ENCODE results near the gene ACER3.

Gene ACER3

DNA sequence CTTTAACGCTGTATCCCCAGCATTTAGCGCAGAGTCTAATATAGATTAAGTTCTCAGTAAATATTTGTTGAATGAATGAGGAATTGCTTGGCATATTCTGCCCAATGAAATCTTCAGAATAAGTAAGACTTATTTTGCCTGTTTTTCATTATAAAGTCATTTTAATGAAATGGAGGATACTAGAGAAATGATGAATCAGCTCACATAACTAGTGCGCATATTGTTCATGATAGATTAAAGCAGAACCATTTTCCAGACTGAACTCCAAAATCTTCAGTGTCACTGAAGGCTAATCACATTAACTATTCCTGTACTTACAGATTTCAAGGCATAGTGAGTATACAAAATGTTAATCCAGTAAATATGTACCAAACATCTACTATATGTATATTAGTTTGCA is 29.6 kb downstream of the ACER3 start:
- TF ChIP-seq, protein P1, sequence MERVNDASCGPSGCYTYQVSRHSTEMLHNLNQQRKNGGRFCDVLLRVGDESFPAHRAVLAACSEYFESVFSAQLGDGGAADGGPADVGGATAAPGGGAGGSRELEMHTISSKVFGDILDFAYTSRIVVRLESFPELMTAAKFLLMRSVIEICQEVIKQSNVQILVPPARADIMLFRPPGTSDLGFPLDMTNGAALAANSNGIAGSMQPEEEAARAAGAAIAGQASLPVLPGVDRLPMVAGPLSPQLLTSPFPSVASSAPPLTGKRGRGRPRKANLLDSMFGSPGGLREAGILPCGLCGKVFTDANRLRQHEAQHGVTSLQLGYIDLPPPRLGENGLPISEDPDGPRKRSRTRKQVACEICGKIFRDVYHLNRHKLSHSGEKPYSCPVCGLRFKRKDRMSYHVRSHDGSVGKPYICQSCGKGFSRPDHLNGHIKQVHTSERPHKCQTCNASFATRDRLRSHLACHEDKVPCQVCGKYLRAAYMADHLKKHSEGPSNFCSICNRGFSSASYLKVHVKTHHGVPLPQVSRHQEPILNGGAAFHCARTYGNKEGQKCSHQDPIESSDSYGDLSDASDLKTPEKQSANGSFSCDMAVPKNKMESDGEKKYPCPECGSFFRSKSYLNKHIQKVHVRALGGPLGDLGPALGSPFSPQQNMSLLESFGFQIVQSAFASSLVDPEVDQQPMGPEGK (CRISPR knock-in tag; IDR thresholded peaks at IDR 0.05; ENCODE audit: borderline replicate concordance) = no peak
- TF ChIP-seq, protein P2, sequence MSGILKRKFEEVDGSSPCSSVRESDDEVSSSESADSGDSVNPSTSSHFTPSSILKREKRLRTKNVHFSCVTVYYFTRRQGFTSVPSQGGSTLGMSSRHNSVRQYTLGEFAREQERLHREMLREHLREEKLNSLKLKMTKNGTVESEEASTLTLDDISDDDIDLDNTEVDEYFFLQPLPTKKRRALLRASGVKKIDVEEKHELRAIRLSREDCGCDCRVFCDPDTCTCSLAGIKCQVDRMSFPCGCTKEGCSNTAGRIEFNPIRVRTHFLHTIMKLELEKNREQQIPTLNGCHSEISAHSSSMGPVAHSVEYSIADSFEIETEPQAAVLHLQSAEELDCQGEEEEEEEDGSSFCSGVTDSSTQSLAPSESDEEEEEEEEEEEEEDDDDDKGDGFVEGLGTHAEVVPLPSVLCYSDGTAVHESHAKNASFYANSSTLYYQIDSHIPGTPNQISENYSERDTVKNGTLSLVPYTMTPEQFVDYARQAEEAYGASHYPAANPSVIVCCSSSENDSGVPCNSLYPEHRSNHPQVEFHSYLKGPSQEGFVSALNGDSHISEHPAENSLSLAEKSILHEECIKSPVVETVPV (CRISPR knock-in tag; IDR thresholded peaks at IDR 0.05) = no peak
- TF ChIP-seq TSHZ2 (CRISPR knock-in tag; IDR thresholded peaks at IDR 0.05) = no peak
- TF ChIP-seq ZFP3 (CRISPR knock-in tag; IDR thresholded peaks at IDR 0.05) = no peak
- no peak for TF ChIP-seq TCF4 (CRISPR knock-in tag; IDR thresholded peaks at IDR 0.05; ENCODE audit: borderline replicate concordance)
- TF ChIP-seq ZC3H10 (CRISPR knock-in tag; IDR thresholded peaks at IDR 0.05) = no peak
- TF ChIP-seq PPARA (CRISPR knock-in tag; IDR thresholded peaks at IDR 0.05; ENCODE audit: borderline replicate concordance) = no peak
- TF ChIP-seq ISL1 (CRISPR knock-in tag; IDR thresholded peaks at IDR 0.05) = no peak
- TF ChIP-seq ZNF565 (CRISPR knock-in tag; conservative IDR thresholded peaks at IDR 0.05; ENCODE audit: low read depth) = no peak
- no peak for TF ChIP-seq OSR1 (CRISPR knock-in tag; IDR thresholded peaks at IDR 0.05)
- TF ChIP-seq ZNF8 (CRISPR knock-in tag; IDR thresholded peaks at IDR 0.05) = no peak
- no peak for TF ChIP-seq BACH2 (CRISPR knock-in tag; IDR thresholded peaks at IDR 0.05; ENCODE audit: borderline replicate concordance)
- no peak for TF ChIP-seq TOX (CRISPR knock-in tag; IDR thresholded peaks at IDR 0.05; ENCODE audit: borderline replicate concordance)
- no peak for TF ChIP-seq ARNTL (CRISPR knock-in tag; IDR thresholded peaks at IDR 0.05; ENCODE audit: borderline replicate concordance, low read depth)

DNA sequence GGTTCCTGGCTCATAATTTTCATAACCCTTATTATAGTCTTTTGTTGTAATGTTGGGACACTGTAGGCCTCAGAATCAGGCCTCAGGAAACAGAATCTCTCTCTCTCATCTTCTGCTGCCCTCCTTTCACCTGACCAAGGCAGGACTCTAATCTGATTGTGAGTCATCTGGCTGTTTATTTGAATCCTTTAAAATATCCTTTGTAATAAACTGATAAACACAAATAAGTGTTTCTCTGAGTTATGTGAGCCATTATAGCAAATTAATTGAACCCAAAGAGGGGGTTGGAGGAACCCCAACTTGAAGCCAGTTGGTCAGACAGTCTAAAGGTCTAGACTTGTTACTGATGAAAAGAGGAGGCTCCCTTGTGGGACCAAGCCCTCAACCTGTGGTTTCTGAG is 30.6 kb downstream of the ACER3 start:
- TF ChIP-seq TCF4 (CRISPR knock-in tag; IDR thresholded peaks at IDR 0.05; ENCODE audit: borderline replicate concordance) = no peak
- no peak for TF ChIP-seq RARB (CRISPR knock-in tag; IDR thresholded peaks at IDR 0.05)
- no peak for ATAC-seq

More for the DNA sequence above, 29.6 kb downstream of the ACER3 start:
- no peak; the same call in 2 of the 3 replicates for ATAC-seq

GRCh38 chr11:76891793-76892192 is 31.1 kb downstream of the ACER3 start:
- TF ChIP-seq, protein P2 (CRISPR knock-in tag; IDR thresholded peaks at IDR 0.05) = no peak
- no peak for TF ChIP-seq TOX (CRISPR knock-in tag; IDR thresholded peaks at IDR 0.05; ENCODE audit: borderline replicate concordance)
- TF ChIP-seq BACH2 (CRISPR knock-in tag; IDR thresholded peaks at IDR 0.05; ENCODE audit: borderline replicate concordance) = no peak
- no peak for TF ChIP-seq CSDC2 (CRISPR knock-in tag; IDR thresholded peaks at IDR 0.05)
- TF ChIP-seq, protein P3, sequence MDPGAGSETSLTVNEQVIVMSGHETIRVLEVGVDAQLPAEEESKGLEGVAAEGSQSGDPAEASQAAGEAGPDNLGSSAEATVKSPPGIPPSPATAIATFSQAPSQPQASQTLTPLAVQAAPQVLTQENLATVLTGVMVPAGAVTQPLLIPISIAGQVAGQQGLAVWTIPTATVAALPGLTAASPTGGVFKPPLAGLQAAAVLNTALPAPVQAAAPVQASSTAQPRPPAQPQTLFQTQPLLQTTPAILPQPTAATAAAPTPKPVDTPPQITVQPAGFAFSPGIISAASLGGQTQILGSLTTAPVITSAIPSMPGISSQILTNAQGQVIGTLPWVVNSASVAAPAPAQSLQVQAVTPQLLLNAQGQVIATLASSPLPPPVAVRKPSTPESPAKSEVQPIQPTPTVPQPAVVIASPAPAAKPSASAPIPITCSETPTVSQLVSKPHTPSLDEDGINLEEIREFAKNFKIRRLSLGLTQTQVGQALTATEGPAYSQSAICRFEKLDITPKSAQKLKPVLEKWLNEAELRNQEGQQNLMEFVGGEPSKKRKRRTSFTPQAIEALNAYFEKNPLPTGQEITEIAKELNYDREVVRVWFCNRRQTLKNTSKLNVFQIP (CRISPR knock-in tag; IDR thresholded peaks at IDR 0.05; ENCODE audit: borderline replicate concordance, low read depth) = no peak
- no peak for TF ChIP-seq ZNF8 (CRISPR knock-in tag; IDR thresholded peaks at IDR 0.05)
- TF ChIP-seq TCF4 (CRISPR knock-in tag; IDR thresholded peaks at IDR 0.05; ENCODE audit: borderline replicate concordance) = no peak
- TF ChIP-seq ESRRG (CRISPR knock-in tag; IDR thresholded peaks at IDR 0.05) = no peak
- TF ChIP-seq, protein P1 (CRISPR knock-in tag; IDR thresholded peaks at IDR 0.05; ENCODE audit: borderline replicate concordance) = no peak
- TF ChIP-seq ISL1 (CRISPR knock-in tag; IDR thresholded peaks at IDR 0.05) = no peak
- TF ChIP-seq ZFP3 (CRISPR knock-in tag; IDR thresholded peaks at IDR 0.05) = no peak
- no peak for TF ChIP-seq ZNF565 (CRISPR knock-in tag; conservative IDR thresholded peaks at IDR 0.05; ENCODE audit: low read depth)
- TF ChIP-seq ZFP30 (CRISPR knock-in tag; IDR thresholded peaks at IDR 0.05) = no peak
- TF ChIP-seq OSR1 (CRISPR knock-in tag; IDR thresholded peaks at IDR 0.05) = no peak
- no peak for TF ChIP-seq ZC3H10 (CRISPR knock-in tag; IDR thresholded peaks at IDR 0.05)
- TF ChIP-seq ZNF70 (CRISPR knock-in tag; IDR thresholded peaks at IDR 0.05) = no peak
- TF ChIP-seq RARB (CRISPR knock-in tag; IDR thresholded peaks at IDR 0.05) = no peak
- TF ChIP-seq TSHZ2 (CRISPR knock-in tag; IDR thresholded peaks at IDR 0.05) = no peak
- TF ChIP-seq GLIS3 (CRISPR knock-in tag; IDR thresholded peaks at IDR 0.05) = no peak
- no peak for ATAC-seq

Measured in SK-N-SH treated with all-trans-retinoic acid at 6 μM for 48 hours (cell line).